GM18498 (cell line): Measurements from ENCODE around the gene NKX1-1.
"Not testable (repeated sequence)": the region's sequence is repeated elsewhere in the genome, so short reads cannot be mapped to it uniquely, and the experiment has no call there.

ENCODE experiments used
- ATAC-seq: cut with Tn5 transposase; IDR thresholded peaks from one replicate; pipeline ENCODE4 v1.9.1; 2021; ENCODE audit warnings: mild to moderate bottlenecking, moderate library complexity; ENCODE audit not compliant: unreplicated experiment

Gene NKX1-1

DNA sequence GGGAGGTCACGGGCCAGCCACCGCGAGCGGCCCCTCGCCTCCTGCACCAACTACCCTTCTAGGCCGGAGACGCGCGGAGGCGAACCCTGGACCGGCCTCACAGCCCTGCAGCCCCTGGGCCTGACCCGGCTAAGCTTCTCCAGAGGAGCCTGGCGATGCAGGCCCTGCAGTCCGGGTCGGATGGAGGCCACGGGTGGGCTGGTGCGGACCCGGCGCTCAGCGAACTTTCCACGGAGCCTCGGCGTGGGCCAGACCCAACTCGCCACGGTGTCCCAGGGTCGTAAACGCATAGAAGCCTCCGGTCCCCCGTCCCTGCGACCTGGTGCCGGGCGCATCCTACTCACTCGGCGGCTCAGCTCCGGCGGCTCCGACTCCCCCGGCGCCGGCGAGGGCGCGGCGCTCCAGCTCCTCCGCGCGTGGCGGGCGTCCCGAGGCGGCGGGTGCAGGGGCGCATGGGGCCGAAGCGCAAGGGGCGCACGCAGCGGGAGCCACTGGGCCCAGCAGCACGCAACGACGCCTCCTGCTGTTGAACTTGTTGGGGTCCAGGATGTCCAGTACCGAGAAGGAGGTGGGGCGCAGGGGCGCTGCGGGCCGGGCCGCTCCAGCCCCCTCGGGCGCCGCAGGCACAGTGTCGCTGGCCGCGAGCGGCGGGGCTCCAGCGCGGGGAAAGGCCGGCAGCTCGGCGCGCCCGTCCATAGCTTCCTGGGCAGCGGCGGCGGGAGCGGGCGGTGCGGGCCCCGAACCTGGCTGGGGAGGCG lies 427 bp downstream of the NKX1-1 start:
- ATAC-seq: no peak

DNA sequence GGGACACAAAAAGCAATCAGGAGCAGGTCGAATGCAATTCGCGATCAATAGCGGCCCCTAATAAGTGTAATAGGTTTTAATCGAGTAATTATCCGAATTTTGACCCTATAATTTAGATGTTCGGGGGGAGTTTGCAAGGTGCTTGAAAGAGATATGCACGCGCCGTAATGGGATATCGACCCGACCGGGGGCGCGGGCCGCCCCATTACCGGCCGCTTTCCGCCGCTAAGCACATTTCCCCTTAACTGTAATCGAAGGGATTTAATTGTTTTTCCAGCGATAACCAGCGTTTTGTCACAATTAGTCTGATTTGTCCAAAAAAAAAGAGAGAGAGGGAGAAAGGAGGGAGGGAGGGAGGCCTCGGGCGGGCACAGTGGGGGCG lies 997 bp downstream of the NKX1-1 start:
- no peak for ATAC-seq

DNA sequence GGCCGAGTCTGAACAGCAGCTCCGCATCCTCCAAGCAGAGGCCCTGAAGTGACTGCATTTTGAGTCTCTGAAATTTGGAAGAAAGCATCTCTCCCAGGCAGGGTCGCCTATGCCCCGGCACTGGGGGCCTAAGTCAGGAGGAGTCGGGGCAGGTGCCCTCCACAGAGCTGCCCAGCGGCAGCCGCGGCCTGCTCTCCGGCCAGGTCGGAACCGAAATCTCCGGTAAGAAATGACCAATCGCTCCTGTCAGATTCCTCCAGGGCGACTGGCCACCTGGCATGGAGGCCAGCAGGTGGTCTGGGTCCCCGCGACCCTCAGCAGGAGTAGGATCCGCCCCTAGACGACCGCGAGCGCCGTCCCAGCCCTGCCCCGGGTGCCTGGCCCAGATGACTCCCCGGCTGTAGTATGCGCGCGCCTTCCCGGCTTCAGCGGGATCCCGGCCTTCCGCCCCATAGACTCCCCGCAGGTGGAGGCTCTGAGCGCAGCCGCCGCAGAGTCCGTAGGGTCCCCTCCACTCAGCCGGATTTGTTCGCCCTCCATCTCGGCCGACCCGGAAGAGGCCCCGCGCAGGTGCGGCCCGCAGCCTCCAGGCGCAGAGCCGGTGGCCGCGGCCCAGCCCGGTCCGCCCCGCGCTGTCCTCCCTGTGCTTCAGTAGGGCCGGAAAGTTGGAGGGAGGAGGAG lies 1.5 kb downstream of the NKX1-1 start:
- ATAC-seq: no peak

DNA sequence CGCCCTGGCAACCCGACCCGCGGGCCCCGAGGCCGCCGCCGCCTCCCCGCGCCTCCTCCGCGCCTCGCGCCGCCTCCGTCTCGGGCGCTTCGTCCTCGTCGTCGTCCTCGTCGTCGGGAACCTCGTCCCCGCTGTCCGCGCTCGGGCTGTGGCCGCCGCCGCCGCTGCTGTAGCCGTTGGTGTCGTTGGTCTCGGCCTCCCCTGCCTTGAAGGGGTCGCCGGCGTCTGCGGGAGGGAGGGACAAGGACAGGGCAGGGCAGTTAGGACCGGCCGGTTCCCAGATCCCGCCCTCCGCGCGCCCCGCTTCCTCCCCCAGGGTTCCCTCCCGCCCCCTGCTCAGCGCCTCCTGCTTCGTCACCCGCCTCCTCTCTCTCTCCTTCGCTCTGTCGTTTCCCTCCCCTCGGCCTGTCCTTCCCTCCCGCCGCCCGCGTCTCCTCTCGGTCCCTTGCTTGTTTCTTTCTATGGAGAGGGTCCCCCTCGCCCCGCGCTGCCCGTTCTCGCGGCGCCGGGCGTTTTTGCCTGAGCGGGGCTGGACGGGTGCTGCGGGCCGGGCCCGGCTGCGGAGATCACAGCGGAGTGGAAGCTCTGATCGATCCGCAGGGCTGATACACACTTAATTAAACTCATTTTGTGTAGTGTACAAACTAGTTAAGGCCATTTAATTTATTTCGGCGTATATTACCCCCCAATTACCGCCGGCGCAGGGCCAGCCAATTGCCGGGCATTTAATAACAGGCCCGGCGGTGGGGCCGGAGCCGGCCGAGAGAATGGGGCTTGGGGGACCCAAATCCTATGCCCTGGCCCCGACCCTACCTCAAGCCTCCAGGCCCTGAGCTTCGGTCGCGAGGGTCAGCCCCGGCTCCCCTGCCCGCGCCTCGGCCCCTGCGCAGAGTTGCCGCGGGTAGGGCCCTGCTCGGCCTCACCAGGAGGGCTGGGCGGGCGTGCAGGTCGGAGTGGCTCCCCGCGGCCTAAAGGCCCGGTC lies 2.4 kb downstream of the NKX1-1 start:
- ATAC-seq: no peak

DNA sequence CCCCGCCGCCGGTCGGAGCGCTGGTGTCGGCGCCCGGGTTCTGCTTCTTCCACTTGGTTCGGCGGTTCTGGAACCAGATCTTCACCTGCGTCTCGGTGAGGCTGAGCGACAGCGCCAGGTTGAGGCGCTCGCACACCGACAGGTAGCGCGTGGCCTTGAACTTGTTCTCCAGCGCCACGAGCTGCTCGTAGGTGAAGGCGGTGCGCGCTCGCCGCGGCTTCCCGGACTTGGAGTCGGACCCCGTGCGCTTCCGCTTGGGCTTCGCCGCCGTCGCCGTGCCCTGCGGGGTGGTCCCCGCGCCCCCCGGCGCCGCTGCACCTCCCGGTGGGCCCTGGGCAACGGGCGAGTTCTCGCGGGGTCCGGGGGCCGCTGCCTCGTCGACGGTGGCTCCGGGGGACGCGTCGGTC lies 3.1 kb downstream of the NKX1-1 start:
- no peak for ATAC-seq

DNA sequence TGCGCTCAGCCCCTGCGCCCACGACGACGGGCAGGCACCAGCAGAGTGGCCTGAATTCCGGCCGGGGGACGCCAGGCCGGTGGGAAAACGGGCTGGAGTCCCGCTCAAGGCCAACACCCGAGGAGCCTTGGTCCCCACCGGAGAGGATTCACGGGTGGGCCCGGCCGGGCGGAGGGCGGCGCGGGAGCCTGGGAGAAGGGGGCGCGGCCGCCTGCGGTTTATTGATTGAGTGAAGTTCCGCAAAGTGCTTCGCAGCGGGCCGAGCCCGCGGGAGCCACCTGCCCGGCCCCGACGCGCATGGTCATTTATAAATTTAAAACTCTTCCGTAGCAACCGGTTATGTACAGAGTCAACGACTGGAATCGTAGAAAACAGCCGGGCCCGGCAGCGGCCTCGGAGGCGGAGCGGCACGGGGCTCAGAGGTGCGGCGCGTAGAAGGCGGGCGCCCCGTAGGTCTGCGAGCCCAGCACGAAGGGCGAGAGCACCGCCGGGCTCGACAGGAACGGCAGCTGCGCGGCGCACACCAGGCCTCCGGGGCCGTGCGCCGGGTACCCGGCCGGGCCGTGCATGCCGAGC lies 3.6 kb downstream of the NKX1-1 start:
- ATAC-seq: no peak

DNA sequence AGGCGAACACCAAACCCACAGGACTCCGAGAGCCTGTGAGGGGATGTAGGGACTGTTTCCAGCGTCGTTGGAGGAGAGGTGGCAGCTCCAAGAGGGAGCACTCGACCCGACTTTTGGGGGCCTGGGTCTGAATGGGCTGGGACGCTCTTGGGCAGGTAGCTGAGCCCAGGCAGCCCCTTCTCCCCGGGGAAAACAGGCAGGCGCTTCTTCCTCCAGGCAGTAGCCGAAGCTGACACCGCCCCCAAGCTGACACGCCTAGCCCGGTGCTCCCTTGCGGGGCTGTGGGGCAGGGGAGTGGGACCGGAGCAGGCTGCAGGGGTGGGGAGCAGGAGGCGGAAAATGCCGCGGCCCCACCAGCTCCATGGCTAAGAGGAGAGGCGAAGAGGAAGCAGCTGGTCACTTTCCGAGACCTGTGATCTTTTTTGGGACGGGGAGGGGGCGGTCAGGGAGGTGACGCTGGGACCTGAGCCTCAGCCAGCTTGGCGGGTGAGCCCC lies 4.2 kb downstream of the NKX1-1 start:
- no peak for ATAC-seq

DNA sequence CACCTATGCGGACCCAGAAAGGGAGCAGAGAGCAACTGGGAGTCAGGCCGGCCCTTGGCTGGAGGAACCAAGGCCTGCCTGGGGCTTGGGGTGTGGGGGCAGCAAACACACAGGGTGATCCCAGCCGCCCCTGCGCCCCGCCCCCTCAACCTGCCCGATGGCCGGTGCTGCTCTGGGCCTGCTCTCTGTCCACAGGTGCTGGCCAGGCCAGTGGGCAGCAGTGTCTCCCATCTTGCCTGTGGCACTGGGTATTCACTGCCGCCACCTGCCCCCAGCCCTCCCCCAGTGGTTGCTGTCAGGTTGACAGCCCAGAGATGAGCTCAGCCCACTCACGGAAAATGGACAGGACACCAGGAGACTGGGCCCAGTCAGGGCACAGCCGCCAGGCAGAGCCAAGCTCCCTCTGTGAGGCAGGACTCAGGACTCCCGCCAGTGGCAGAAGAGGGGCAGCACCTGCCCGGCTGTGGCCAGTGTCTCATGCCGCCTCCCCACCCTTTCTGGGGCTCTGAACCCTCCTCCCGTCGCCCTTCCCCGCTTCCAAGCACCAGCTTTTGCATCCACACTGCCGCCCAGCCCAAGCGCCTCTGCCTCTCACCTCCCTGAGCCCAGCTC lies 4.7 kb downstream of the NKX1-1 start:
- no peak for ATAC-seq

DNA sequence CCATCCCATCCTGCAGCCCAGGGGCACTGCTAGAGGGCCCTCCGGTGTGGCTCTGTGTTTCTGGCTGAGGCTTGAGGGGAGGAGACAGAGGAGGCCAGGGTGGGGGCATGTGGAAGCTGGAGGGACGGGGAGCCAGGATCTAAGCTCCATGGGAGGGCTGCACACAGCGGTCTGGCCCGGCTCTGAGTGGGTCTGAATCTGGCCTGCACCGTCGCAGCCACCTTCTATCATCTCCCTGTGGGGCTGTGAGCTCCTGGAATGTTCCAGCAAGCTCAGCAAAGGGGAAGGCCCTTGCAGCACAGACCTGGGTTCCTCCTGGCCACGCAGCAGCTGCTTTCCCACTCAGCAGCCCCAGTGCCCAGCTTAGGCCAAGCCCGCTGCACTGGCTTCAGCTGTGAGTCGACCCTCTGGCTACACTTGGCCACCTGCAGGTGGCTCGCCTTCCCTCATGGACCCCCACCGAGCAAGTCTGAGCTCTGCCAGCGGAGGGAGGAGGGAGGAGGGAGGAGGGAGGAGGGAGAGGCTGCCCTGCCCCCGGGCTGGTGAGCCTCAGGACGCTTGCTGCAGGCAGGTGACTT lies 5.3 kb downstream of the NKX1-1 start:
- ATAC-seq: no peak

DNA sequence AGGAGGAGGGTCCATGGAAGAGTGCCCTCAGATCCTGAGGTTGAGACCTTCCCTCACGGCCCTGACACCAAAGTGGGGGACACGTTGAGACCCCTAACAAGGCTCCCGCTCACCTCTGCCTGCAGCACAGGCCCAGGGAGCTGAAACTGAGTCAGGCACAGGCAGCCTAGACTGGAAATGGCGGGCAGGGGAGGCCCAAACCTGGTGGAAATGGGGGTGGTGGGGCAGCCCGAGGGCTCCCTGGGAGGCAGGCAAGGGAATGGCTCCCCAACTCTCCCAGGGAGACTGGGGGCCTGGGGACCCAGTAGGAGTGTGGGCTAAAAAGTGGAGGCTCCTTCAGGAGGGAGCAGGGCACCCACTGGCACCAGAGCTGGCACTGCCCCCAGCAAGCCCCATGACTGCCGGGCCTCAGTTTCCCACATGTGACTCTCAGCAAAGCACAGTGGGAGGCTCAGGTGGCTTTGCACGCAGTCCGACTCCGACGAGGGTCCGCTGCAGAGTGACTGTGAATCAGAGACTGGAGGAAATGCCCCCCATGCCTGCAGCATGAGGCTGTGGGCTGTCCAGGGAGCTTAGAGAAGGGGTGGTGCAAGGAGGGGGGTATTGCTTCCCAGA lies 5.9 kb downstream of the NKX1-1 start:
- no peak for ATAC-seq

DNA sequence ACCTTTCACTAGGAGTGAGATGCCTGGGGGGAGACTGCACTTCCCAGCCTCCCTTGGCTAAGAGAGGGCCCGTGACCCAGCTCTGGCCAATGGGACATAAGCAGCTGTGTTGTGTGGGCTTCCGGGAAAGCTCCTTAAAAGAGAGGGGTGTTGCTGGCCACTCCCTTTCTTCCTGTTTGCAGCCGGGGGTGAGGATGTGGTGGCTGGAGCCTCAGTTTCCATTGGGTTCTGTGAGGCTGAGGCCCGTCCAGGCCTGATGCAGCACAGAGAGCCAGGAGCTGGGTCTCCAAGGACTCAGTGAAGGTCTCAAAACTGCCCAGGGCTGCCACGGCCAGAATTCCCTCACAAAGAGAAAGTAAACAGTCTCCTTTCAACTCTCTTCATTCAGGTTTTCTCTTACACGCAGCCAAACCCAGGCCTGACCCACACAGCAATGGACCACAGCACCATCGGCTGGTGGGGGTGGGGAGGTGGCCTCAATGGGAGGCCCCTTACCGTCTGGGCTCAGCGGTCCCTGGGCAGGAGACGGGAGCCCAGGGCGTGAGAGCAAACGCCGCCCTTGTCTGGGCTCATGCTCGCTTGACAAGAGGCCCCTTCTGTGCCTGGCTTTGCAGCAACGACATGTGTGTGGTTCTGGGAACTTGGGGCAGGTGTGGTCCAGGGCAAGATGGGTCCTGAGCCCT lies 6.6 kb downstream of the NKX1-1 start:
- ATAC-seq: no peak

DNA sequence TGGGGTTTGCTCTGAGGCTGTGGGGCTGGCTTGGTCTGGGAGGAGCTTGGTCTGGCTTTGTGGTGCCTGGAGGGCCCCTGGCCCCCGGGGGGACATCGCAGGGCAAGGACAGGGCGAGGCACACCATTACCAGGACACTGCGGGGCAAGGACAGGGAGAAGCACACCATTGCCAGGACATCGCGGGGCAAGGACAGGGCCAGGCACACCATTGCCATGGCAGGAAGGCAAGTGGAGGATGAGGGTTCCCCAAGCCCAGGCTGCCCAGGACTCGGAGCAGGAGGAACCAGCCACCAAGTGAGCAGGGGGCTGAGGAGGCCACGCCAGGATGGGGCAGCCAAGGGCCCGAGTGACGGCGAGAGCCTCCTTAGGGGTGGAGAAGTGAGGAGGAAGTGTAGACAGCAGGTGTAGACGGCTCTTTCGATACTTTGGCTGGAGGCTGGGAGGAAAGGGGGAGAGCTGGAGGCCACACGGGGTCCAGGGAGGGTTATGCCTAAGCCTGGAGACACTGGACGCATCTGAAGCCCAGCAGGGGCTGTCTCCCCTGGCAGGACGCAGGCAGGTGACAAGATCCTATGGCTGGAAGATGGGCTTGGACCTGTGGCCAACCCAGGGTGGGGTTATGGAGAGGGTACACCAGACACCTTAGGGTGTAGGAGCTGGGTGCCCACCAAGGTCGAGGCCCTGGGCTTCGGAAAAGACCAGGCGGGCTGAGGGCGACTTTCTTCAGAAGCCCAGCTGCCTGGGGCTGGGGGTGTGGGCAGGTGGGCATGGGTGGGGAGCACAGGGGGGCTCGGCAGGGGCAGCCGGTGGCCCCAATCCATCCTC lies 7.3 kb downstream of the NKX1-1 start:
- no peak for ATAC-seq

DNA sequence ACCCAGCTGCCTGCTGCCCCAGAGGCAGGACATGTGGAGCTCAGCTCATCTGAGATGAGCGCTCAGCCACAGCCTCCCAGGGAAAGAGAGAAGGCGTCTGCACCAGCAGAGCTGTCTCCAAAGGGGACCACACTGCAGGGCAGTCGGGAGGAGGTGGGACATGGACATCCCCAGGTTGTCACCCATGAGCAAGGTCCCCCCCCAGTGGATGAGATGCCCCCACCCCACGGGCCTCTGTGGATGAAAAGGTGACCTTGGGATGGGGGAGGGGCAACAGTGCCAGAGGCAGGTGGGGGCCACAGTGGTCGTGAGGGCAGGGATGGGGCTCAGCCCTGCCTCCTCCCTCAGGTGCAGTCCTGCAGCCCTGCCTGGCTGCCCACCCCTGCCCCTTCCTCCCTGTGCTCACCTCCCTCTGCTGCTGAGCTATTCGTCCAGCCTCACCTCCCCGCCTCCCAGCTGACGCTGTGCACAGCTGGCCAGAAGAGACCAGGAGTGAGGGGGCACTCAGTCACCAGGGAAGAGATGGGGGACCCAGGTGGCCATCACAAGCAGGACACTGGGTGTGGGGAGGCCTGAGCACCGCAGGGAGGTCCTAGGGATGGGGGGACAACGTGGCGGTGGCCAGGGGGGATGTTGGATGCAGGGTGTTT lies 9.3 kb downstream of the NKX1-1 start:
- no peak for ATAC-seq

DNA sequence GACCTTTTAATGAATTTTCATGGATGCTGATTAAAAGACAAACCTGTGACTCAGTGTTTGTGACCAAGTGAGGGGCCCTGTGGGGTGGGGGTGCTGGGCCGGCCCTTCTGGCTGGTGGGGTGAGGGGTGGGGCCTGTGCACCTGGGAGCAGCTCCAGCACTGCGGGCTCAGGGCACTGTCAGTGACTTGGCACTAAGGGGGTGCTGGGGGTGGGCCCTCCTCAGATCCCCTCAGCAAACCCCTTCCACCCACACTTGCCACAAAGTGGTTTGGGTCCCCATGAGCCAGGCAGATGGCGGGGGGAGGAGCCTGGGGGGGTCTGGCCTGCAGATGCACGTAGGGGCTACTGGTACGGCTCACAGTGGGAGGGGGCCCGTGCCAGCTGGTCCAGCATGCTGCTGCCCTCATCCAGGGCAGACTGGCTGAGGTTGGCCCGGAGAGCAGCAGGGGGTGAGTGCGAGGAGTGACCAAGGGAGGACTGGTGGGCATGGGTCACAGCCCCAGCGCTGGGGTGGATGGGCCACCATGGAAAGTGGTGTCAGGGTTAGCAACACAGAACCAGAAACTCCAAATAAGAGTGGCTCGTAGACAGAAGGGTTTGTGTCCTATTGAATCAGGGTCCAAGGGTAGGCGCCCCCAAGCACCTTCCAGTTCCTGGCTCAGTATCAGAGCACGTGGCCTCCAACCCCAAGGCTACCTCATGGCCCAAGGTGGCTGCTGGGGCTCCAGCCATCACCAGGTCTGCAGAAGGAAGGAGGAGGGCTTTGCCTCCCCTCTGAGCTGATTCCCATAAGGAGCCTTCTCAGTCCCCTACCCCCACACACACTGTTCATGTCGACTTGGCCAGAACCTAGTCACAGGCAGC lies 10.1 kb downstream of the NKX1-1 start:
- ATAC-seq: no peak

DNA sequence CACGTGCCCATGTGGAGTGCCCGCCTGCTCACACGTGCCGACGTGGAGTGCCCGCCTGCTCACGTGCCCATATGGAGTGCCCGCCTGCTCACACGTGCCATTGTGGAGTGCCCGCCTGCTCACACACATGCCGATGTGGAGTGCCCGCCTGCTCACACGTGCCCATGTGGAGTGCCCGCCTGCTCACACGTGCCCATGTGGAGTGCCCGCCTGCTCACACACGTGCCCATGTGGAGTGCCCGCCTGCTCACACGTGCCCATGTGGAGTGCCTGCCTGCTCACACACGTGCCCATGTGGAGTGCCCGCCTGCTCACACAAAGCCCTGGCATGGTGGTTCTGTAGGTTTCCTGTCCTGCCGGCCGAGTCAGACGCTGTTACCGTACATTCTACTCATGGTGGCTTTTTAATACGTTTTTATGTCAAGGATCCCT lies 10.8 kb downstream of the NKX1-1 start:
- not testable (repeated sequence) for ATAC-seq

DNA sequence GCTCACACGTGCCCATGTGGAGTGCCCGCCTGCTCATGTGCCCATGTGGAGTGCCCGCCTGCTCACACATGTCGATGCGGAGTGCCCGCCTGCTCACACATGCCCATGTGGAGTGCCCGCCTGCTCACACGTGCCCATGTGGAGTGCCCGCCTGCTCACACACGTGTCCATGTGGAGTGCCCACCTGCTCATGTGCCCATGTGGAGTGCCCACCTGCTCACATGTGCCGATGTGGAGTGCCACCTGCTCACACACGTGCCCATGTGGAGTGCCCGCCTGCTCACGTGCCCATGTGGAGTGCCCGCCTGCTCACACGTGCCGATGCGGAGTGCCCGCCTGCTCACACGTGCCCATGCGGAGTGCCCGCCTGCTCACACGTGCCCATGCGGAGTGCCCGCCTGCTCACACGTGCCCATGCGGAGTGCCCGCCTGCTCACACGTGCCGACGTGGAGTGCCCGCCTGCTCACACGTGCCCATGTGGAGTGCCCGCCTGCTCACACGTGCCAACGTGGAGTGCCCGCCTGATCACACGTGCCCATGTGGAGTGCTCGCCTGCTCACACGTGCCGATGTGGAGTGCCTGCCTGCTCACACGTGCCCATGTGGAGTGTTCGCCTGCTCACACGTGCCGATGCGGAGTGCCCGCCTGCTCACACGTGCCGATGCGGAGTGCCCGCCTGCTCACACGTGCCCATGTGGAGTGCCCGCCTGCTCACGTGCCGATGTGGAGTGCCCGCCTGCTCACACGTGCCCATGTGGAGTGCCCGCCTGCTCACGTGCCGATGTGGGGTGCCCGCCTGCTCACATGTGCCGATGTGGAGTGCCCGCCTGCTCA lies 11.5 kb downstream of the NKX1-1 start:
- ATAC-seq: not testable (repeated sequence)
